Fibroblast of mammary gland (primary cell): ENCODE data around the gene SLC24A3.

ENCODE experiments used
- DNase-seq: peaks from one replicate; pipeline ENCODE4 v3.0.0-alpha.2; 2010; ENCODE audit warnings: low read depth
- H3K4me3 ChIP-seq: 2 replicates; pipeline ENCODE4 v1.5.1; 2011; ENCODE audit warnings: low read depth, mild to moderate bottlenecking, low read length, moderate library complexity; ENCODE audit not compliant: control insufficient read depth
- TF ChIP-seq, protein P1 (sequence below): conservative IDR thresholded peaks from 2 replicates; pipeline ENCODE4 v1.5.1; 2011; ENCODE audit warnings: low read depth, low read length, inconsistent platforms; ENCODE audit not compliant: control insufficient read depth, insufficient read depth

SLC24A3 gene

DNA sequence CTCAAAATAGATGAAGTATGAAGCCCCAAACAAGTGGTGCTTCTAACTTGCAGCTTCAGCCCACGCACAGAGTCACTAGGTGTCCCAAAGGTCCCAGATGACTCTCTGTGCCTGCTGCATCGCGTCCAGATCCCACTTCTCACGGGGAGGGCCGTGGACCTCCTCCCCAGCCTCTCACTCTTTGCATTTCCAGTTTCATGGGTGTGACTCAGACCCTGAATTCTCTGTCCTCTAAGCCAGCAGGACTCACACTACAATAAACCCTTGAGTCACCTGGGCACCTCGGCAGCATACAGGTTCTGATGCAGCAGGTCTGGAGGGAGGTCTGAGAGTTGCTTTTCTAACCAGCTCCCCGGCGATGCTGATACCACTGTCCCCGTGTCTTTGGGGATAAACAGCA lies 431.6 kb downstream of the SLC24A3 start:
- no peak for DNase-seq
- no peak overlapping the region for H3K4me3 ChIP-seq
- TF ChIP-seq, protein P1, sequence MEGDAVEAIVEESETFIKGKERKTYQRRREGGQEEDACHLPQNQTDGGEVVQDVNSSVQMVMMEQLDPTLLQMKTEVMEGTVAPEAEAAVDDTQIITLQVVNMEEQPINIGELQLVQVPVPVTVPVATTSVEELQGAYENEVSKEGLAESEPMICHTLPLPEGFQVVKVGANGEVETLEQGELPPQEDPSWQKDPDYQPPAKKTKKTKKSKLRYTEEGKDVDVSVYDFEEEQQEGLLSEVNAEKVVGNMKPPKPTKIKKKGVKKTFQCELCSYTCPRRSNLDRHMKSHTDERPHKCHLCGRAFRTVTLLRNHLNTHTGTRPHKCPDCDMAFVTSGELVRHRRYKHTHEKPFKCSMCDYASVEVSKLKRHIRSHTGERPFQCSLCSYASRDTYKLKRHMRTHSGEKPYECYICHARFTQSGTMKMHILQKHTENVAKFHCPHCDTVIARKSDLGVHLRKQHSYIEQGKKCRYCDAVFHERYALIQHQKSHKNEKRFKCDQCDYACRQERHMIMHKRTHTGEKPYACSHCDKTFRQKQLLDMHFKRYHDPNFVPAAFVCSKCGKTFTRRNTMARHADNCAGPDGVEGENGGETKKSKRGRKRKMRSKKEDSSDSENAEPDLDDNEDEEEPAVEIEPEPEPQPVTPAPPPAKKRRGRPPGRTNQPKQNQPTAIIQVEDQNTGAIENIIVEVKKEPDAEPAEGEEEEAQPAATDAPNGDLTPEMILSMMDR: no peak

GRCh38 chr20:19646963-19647362 lies 434.5 kb downstream of the SLC24A3 start:
- TF ChIP-seq, protein P1: no peak
- H3K4me3 ChIP-seq: no peak overlapping the region
- DNase-seq: no peak

GRCh38 chr20:19648024-19648423 lies 435.6 kb downstream of the SLC24A3 start:
- H3K4me3 ChIP-seq: no peak overlapping the region
- TF ChIP-seq, protein P1: no peak
- DNase-seq: no peak

DNA sequence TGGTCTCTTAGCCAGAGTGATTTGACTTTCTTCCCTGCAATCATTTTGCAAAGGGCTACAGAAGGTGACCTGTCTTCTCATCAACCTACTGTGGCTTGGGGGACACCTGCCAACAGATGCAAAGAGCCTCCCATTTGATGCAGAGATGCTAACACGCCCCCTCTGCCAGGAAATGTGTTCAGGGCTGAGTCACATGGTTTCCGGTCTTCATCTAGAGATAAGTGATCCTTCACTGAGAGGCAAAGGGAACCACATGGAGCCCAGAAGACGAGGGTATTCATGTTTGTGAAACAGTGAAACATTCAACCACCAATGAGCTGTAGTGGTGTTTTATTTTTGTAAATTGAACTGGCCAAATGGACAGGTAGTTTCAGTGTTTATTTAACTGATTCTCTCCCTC lies 436.6 kb downstream of the SLC24A3 start:
- H3K4me3 ChIP-seq: no peak overlapping the region
- TF ChIP-seq, protein P1: no peak
- DNase-seq: no peak

DNA sequence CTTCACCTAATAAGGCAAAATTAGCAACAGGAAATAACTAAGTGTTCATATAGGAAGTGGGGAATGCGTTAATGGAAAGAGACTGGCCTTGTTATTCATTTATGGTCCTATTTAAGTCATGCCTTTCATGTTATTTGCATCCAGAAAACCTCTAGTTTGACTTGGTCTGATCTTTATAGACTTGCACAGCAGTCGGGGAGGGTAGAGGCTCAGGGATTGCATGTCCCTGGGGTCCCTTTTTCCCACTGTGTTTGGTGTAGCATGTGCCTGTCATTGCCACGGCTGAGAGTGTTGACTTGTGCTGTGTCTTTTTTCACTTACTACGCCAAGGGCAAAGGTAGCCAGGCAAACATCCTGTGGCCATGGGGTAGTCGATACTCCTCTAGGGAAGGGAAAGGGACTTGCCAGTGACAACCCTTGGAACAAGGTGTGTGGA lies 440.2 kb downstream of the SLC24A3 start:
- H3K4me3 ChIP-seq: no peak overlapping the region
- TF ChIP-seq, protein P1: no peak
- DNase-seq: no peak

DNA sequence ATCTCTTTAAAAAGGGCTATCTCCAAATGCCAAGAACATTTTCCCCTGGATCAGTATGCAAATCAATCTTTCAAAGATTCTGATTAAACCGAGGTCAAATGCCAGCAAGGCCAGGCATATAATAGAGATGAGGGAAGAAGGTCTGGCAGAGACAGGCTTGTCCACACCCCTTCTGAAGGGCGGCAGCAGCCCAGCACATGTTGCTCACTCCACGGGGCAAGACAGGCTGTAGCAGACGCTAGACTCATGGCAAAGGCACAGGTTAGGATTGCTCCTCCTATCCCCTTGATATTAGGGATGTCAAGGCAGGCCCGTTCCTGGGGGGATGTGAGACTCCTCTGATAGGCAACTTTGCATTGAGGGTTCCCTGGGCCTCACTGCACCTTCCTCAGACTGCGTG lies 440.9 kb downstream of the SLC24A3 start:
- no peak overlapping the region for H3K4me3 ChIP-seq
- TF ChIP-seq, protein P1: no peak
- no peak for DNase-seq

- TF ChIP-seq, protein P1: no peak
- no peak overlapping the region for H3K4me3 ChIP-seq
- no peak for DNase-seq
These were observed 442.5 kb downstream of the SLC24A3 start for GRCh38 chr20:19654921-19655320.
